Caco-2 (cell line): Measurements from ENCODE around the gene DNAH10. TPM values are rescaled to one million over a fixed set of nuclear protein-coding genes. Genes with fewer than 3 reads are reported as not detected.

Source experiments
- BruUV-seq: library from RNA; stranded (reverse); fragments of 400-500 nt; replicated peaks from 2 replicates; lab custom pipeline; 2021; lab: Mats Ljungman, UMichigan
- CTCF ChIA-PET: fragments of 300-600 bp; sonication (Branson Sonifier 250); formaldehyde crosslinking; loops from one replicate; lab custom pipeline; 2022; ENCODE audit warnings: antibody characterized with exemption; lab: Charles Lee
- POLR2A ChIA-PET: fragments of 300-600 bp; sonication (Branson Sonifier 250); formaldehyde crosslinking; loops from one replicate; lab custom pipeline; 2022; ENCODE audit warnings: antibody characterized with exemption; lab: Charles Lee
- DNase-seq, 2 experiments: peaks; one replicate each; pipeline versions ENCODE4 v3.0.0 to v3.0.0-alpha.2; 2020 to 2022
- H3K27me3 ChIP-seq: replicated peaks from 2 replicates; pipeline ENCODE4 v1.6.0; 2011; ENCODE audit warnings: low read length; ENCODE audit not compliant: control insufficient read depth, insufficient read depth
- H3K36me3 ChIP-seq: 2 replicates; pipeline ENCODE4 v1.5.1; 2011; ENCODE audit warnings: low read length; ENCODE audit not compliant: control insufficient read depth, insufficient read depth
- H3K4me1 ChIP-seq: fragments of 250-450 bp; sonication (Bioruptor Pico); 2 replicates; pipeline ENCODE4 v1.5.1; 2020; ENCODE audit warnings: mild to moderate bottlenecking
- H3K4me3 ChIP-seq: 2 replicates; pipeline ENCODE4 v1.5.1; 2011; ENCODE audit warnings: low read depth, mild to moderate bottlenecking, control low read depth, low read length
- H3K9me3 ChIP-seq: fragments of 250-450 bp; sonication (Bioruptor Pico); 2 replicates; pipeline ENCODE4 v1.5.1; 2020; ENCODE audit warnings: mild to moderate bottlenecking, moderate library complexity
- H3K27ac Mint-ChIP-seq: one replicate; pipeline ENCODE4 v1.8.0; 2022; ENCODE audit warnings: mixed read lengths; ENCODE audit not compliant: unreplicated experiment
- H3K27me3 Mint-ChIP-seq: one replicate; pipeline ENCODE4 v1.8.0; 2022; ENCODE audit warnings: mixed read lengths; ENCODE audit not compliant: insufficient read depth, unreplicated experiment
- H3K36me3 Mint-ChIP-seq: one replicate; pipeline ENCODE4 v1.8.0; 2022; ENCODE audit warnings: mild to moderate bottlenecking, mixed read lengths; ENCODE audit not compliant: insufficient read depth, unreplicated experiment
- H3K4me1 Mint-ChIP-seq: one replicate; pipeline ENCODE4 v1.8.0; 2022; ENCODE audit warnings: low read depth, mixed read lengths; ENCODE audit not compliant: unreplicated experiment
- H3K4me3 Mint-ChIP-seq: one replicate; pipeline ENCODE4 v1.8.0; 2022; ENCODE audit warnings: mild to moderate bottlenecking, moderate library complexity, mixed read lengths; ENCODE audit not compliant: unreplicated experiment
- H3K9me3 Mint-ChIP-seq: one replicate; pipeline ENCODE4 v1.8.0; 2022; ENCODE audit warnings: mixed read lengths; ENCODE audit not compliant: unreplicated experiment
- intact Hi-C: fragments of 100-400 bp; cut with micrococcal nuclease; formaldehyde crosslinking; loops from one replicate; pipeline ENCODE4 v1.10.0; 2022; ENCODE audit not compliant: unreplicated experiment
- total RNA-seq: library from RNA; stranded (reverse); gene quantifications from 2 replicates; pipeline ENCODE4 v1.2.3, GENCODE V29; 2022
- TF ChIP-seq, protein P1 (sequence below), 2 experiments: fragments of 200-600 bp in 1 of 2; IDR thresholded peaks; 1 replicate in 1 of 2; 2 replicates in 1 of 2; pipeline versions ENCODE4 v1.5.1 to v1.8.0; 2011 to 2022; ENCODE audit warnings: antibody characterized with exemption in 1 of 2, control low read depth in 1 of 2, inconsistent platforms in 1 of 2, low read depth in 1 of 2, low read length in 1 of 2, mild to moderate bottlenecking in 1 of 2, moderate library complexity in 1 of 2; ENCODE audit not compliant: insufficient read depth in 1 of 2, severe bottlenecking in 1 of 2, unreplicated experiment in 1 of 2

DNAH10 gene
- total RNA-seq, 1 experiment from 2014 or later: 0.45 TPM

DNA sequence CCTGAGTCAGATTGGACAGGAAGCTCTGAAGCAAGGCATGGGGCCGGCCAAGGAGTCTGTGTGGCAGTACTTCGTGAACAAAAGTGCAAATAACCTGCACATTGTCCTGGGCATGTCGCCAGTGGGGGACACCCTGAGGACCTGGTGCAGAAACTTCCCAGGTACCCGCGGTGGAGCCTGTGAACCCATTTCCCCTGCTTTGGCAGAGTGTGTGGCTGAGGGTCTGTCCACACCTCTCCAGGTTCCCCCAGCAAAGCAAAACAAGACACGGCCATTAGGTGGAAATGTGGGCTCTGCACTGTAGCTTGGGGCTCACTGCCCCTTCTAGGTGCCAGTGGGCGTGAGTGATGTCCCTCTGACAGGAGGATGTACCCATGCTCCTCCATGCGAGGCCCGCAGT is 131.2 kb downstream of the DNAH10 start:
- Mint-ChIP-seq H3K9me3 (no peaks in the 10 kb centered on the region), H3K36me3 (peaks cover 4% of the 10 kb centered on the region), H3K4me3 (no peak overlapping the region), H3K4me1 (no peaks in the 10 kb centered on the region), H3K27ac (no peak overlapping the region), H3K27me3 (no peaks in the 10 kb centered on the region)
- no peak overlapping the region for H3K4me3 ChIP-seq
- H3K4me1 ChIP-seq: no peaks in the 10 kb centered on the region
- POLR2A ChIA-PET: no interaction called here
- intact Hi-C loops: no loop called here
- no peaks in the 10 kb centered on the region for H3K36me3 ChIP-seq
- DNase-seq: no peak
- TF ChIP-seq, protein P1, sequence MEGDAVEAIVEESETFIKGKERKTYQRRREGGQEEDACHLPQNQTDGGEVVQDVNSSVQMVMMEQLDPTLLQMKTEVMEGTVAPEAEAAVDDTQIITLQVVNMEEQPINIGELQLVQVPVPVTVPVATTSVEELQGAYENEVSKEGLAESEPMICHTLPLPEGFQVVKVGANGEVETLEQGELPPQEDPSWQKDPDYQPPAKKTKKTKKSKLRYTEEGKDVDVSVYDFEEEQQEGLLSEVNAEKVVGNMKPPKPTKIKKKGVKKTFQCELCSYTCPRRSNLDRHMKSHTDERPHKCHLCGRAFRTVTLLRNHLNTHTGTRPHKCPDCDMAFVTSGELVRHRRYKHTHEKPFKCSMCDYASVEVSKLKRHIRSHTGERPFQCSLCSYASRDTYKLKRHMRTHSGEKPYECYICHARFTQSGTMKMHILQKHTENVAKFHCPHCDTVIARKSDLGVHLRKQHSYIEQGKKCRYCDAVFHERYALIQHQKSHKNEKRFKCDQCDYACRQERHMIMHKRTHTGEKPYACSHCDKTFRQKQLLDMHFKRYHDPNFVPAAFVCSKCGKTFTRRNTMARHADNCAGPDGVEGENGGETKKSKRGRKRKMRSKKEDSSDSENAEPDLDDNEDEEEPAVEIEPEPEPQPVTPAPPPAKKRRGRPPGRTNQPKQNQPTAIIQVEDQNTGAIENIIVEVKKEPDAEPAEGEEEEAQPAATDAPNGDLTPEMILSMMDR (IDR thresholded peaks at IDR 0.05; ENCODE audit: insufficient read depth in 1 of 2, low read depth in 1 of 2, low read length in 1 of 2, severe bottlenecking in 1 of 2, unreplicated experiment in 1 of 2): no peak
- H3K27me3 ChIP-seq: no peaks in the 10 kb centered on the region
- CTCF ChIA-PET: no interaction called here
- BruUV-seq: no TSS peak
- H3K9me3 ChIP-seq: no peaks in the 10 kb centered on the region

DNA sequence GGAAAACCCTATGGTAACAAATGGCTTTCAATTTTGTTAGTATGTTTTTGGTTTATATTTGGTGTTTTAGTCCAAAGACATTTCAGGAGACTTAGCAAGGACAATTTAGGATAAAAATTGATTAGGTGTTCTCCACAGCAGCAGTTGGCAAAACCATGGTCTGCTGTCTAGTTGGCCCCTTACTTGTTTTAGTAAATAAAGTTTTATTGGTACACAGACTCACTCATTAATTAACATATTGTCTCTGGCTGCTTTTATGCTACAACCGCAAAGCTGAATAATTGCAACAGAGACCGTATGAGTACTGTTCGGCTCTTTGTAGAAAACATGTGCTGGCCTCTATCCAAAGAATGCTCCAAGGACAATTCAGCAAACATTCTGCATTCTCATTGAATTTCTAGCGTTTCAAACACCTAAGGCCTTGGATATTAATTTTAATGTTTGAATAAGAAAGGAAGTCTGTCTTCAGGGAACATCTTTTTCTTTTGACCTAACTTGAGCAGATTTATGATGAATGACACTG is 132.8 kb downstream of the DNAH10 start:
- TF ChIP-seq, protein P1 (IDR thresholded peaks at IDR 0.05; ENCODE audit: insufficient read depth in 1 of 2, low read depth in 1 of 2, low read length in 1 of 2, severe bottlenecking in 1 of 2, unreplicated experiment in 1 of 2): no peak
- no peaks in the 10 kb centered on the region for H3K4me1 Mint-ChIP-seq

DNA sequence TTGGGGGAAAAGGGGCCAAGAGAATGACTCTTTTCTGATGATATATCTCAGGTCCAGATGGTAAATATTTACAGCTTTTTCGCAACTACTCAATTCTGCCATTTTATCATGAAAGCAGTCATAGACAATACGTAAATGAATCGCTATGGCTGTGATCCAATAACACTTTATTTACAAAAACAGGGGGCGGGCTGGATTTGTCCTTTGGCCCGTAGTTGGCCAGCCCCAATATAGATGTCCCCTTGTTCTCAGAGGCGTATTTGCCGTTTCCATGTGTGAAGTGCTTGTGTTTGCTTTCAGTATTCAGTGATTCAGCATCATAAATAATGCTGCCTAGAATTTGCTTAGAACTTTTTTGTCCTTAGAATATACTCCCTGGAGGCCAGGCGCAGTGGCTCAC is 133.3 kb downstream of the DNAH10 start:
- Mint-ChIP-seq H3K36me3 (peaks cover 4% of the 10 kb centered on the region), H3K4me1 (no peaks in the 10 kb centered on the region), H3K4me3 (no peak overlapping the region), H3K27me3 (peaks cover 7% of the 10 kb centered on the region), H3K27ac (no peak overlapping the region), H3K9me3 (peaks cover 10% of the 10 kb centered on the region)
- H3K27me3 ChIP-seq: no peaks in the 10 kb centered on the region
- intact Hi-C loops: no loop called here
- TF ChIP-seq, protein P1 (IDR thresholded peaks at IDR 0.05; ENCODE audit: insufficient read depth in 1 of 2, low read depth in 1 of 2, low read length in 1 of 2, severe bottlenecking in 1 of 2, unreplicated experiment in 1 of 2): no peak
- ChIA-PET CTCF (no interaction called here), POLR2A (no interaction called here)
- no peaks in the 10 kb centered on the region for H3K36me3 ChIP-seq
- H3K4me3 ChIP-seq: no peak overlapping the region
- DNase-seq: no peak
- BruUV-seq: no TSS peak
- H3K4me1 ChIP-seq: no peaks in the 10 kb centered on the region
- no peaks in the 10 kb centered on the region for H3K9me3 ChIP-seq

More for the DNA sequence above, 132.8 kb downstream of the DNAH10 start:
- Mint-ChIP-seq H3K4me3 (no peak overlapping the region), H3K27me3 (peaks cover 5% of the 10 kb centered on the region), H3K27ac (no peak overlapping the region), H3K9me3 (peaks cover 10% of the 10 kb centered on the region), H3K36me3 (peaks cover 4% of the 10 kb centered on the region)
- H3K27me3 ChIP-seq: no peaks in the 10 kb centered on the region
- no peaks in the 10 kb centered on the region for H3K4me1 ChIP-seq
- POLR2A ChIA-PET: no interaction called here
- BruUV-seq: no TSS peak
- no peaks in the 10 kb centered on the region for H3K36me3 ChIP-seq
- no peaks in the 10 kb centered on the region for H3K9me3 ChIP-seq
- CTCF ChIA-PET: no interaction called here
- DNase-seq: no peak
- H3K4me3 ChIP-seq: no peak overlapping the region
- intact Hi-C loops: no loop called here
